ENCODE results near the gene NET1.
A peak's percentile ranks its signal among the peaks of the same experiment; 100 is the strongest.

The NET1 gene

DNA sequence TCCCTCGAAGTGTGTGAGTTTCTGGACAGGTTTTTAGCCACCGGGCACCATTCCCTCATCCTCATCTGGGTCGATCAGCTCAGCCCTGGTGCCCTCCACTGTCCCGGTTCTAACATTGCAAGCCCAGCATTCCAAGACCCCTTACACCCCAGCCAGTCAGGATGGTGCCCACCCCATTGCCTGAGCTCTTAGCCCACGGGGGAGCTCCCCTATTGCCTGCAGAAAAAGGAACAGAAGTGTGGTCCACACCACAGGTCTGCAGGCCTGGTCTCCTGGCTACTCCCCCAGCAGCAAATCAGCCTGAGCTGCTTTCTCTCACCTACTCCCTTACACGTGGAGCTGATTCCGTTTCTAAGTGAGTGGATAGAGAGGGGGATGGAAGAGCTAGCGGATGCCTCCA, 82.3 kb downstream of the NET1 start:
- Histone ChIP-seq H4K91ac (ENCODE audit: low read depth, low read length, poor library complexity) (no peak overlapping the region), H2BK12ac (ENCODE audit: low read length) (no peak overlapping the region), H3K4me2 (ENCODE audit: insufficient read depth, low read length, poor library complexity, severe bottlenecking) (no peak overlapping the region), H3K4ac (ENCODE audit: low read length) (no peak overlapping the region), H3K14ac (ENCODE audit: low read length) (no peak overlapping the region), H2BK15ac (ENCODE audit: low read length) (no peak overlapping the region), H3K27me3 (ENCODE audit: control insufficient read depth in 3 of 3, insufficient read depth in 3 of 3, low read depth in 1 of 3, low read length in 3 of 3) (peaks cover 0 to 24% (median 0%) of the 10 kb centered on the region in 3 experiments), H2AFZ (ENCODE audit: low read length) (no peak overlapping the region), H2BK120ac (ENCODE audit: low read depth, low read length) (no peak overlapping the region), H4K8ac (ENCODE audit: low read depth, low read length) (no peak overlapping the region), H3K4me1 (ENCODE audit: control insufficient read depth in 2 of 2, insufficient read depth in 1 of 2, low read depth in 1 of 2, low read length in 2 of 2) (no peaks in the 10 kb centered on the region), H3K79me1 (ENCODE audit: low read depth, low read length) (no peaks in the 10 kb centered on the region), H2AK5ac (ENCODE audit: low read depth, low read length) (no peak overlapping the region), H2BK5ac (ENCODE audit: low read length) (no peak overlapping the region), H3K9me3 (replicated peaks in 1 of 2; ENCODE audit: control insufficient read depth in 2 of 2, insufficient read depth in 1 of 2, low read depth in 1 of 2, low read length in 2 of 2) (peaks cover 0 to 9% of the 10 kb centered on the region in 2 donors), H3K36me3 (replicated peaks in 1 of 2; ENCODE audit: control insufficient read depth in 2 of 2, insufficient read depth in 2 of 2, low read length in 2 of 2) (no peaks in the 10 kb centered on the region), H3K23ac (ENCODE audit: low read depth, low read length, poor library complexity) (no peak overlapping the region), H3K27ac (replicated peaks; ENCODE audit: low read length) (no peak overlapping the region), H3K9ac (ENCODE audit: low read depth, low read length, poor library complexity) (no peak overlapping the region), H3K4me3 (ENCODE audit: low read length in 2 of 2) (no peak overlapping the region), H3K18ac (ENCODE audit: low read length) (no peak overlapping the region)
- DNase-seq (ENCODE audit: low spot score): no peak
- WGBS, 2 donors (ENCODE audit: extremely low coverage in 2 of 2, insufficient read length in 2 of 2, insufficient replicate concordance in 1 of 2): no CpG with 5 or more reads among the region's 8 CpGs

DNA sequence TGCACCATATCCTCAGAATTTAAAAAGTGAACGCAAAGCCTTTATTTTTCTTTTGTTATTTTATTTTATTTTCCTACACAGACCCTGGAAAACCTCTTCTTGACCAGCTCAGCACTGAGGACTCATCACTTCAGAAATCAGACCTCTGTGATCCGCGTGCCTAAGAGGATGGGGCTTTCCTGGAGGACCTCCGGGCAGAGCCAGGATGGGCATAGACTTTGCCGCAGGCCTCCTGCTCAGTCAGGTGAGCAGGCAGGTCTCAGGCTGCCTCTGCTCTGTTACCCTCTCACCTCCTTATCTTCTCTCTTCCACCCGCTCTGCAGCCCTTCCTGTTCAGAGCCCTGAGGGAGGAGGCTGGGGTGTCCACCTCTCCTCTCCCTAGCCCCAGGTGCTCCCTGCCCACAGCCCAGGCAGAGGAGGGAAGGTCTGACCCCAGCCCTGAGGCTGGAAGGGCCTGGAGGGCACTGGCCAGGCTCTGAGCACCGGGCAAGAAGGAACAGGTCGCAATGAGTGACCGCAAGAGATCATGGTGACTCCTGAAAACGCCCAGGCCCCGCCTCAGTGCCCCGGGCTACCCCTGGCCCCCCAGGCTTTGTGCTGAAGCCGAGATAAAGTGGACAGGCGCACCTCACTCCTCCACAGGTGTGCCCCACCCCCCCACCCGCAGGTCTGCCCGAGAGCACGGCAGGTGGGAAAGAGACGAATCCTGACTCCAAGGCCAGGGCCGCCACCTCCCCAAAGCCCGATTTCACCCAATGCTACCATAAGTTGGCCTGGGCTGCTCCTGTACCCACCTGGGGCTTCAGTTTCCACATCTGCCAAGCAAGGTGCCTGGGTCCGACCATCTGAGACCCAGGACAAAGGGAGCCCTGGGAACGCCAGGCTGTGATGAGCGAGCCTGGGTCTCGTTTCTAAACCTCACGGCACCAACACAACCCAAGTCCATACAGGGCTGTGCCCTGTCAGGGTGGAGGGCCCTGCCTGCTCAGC, 84.2 kb downstream of the NET1 start:
- Histone ChIP-seq H2BK5ac (ENCODE audit: low read length) (no peak overlapping the region), H3K14ac (ENCODE audit: low read length) (no peak overlapping the region), H3K27me3 (ENCODE audit: control insufficient read depth in 3 of 3, insufficient read depth in 3 of 3, low read depth in 1 of 3, low read length in 3 of 3) (peaks cover 0 to 25% (median 0%) of the 10 kb centered on the region in 3 experiments), H3K4me2 (ENCODE audit: insufficient read depth, low read length, poor library complexity, severe bottlenecking) (no peak overlapping the region), H2BK12ac (ENCODE audit: low read length) (no peak overlapping the region), H4K91ac (ENCODE audit: low read depth, low read length, poor library complexity) (no peak overlapping the region), H3K4ac (ENCODE audit: low read length) (no peak overlapping the region), H4K8ac (ENCODE audit: low read depth, low read length) (no peak overlapping the region), H3K79me1 (ENCODE audit: low read depth, low read length) (no peaks in the 10 kb centered on the region), H3K9ac (ENCODE audit: low read depth, low read length, poor library complexity) (no peak overlapping the region), H3K36me3 (replicated peaks in 1 of 2; ENCODE audit: control insufficient read depth in 2 of 2, insufficient read depth in 2 of 2, low read length in 2 of 2) (no peaks in the 10 kb centered on the region), H3K9me3 (replicated peaks in 1 of 2; ENCODE audit: control insufficient read depth in 2 of 2, insufficient read depth in 1 of 2, low read depth in 1 of 2, low read length in 2 of 2) (peaks cover 0 to 8% of the 10 kb centered on the region in 2 donors), H3K27ac (replicated peaks; ENCODE audit: low read length) (no peak overlapping the region), H3K23ac (ENCODE audit: low read depth, low read length, poor library complexity) (no peak overlapping the region), H2BK15ac (ENCODE audit: low read length) (peak overlapping the region; percentile 80), H2AFZ (ENCODE audit: low read length) (no peak overlapping the region), H3K4me3 (ENCODE audit: low read length in 2 of 2) (peak overlapping the region in 1 of 2 donors; percentile 59), H3K18ac (ENCODE audit: low read length) (peak overlapping the region; percentile 84), H2BK120ac (ENCODE audit: low read depth, low read length) (peak overlapping the region; percentile 40), H2AK5ac (ENCODE audit: low read depth, low read length) (peak overlapping the region; percentile 78), H3K4me1 (ENCODE audit: control insufficient read depth in 2 of 2, insufficient read depth in 1 of 2, low read depth in 1 of 2, low read length in 2 of 2) (no peaks in the 10 kb centered on the region)
- no peak for DNase-seq (ENCODE audit: low spot score)
- no CpG with 5 or more reads among the region's 25 CpGs for WGBS, 2 donors (ENCODE audit: extremely low coverage in 2 of 2, insufficient read length in 2 of 2, insufficient replicate concordance in 1 of 2)

DNA sequence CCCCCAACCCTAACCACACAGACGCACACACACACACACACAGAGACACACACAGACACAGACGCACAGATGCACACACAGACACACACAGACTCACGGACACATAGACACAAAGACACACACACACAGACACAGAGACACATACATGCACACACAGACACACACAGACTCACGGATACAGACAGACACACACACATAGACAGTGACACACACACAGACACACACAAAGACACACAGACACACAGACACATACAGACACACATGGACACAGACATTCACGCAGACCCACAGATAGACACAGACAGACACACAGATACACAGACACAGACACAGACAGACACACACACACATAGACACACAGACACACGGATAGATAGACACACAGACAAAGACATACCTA, 84.9 kb downstream of the NET1 start:
- H4K91ac ChIP-seq (ENCODE audit: low read depth, low read length, poor library complexity): no peak overlapping the region
- no peak overlapping the region for H2BK12ac ChIP-seq (ENCODE audit: low read length)
- WGBS, 2 donors (ENCODE audit: extremely low coverage in 2 of 2, insufficient read length in 2 of 2, insufficient replicate concordance in 1 of 2): no CpG with 5 or more reads among the region's 6 CpGs
- H3K9ac ChIP-seq (ENCODE audit: low read depth, low read length, poor library complexity): no peak overlapping the region
- H3K4me1 ChIP-seq (ENCODE audit: control insufficient read depth in 2 of 2, insufficient read depth in 1 of 2, low read depth in 1 of 2, low read length in 2 of 2): no peaks in the 10 kb centered on the region
- no peak overlapping the region for H4K8ac ChIP-seq (ENCODE audit: low read depth, low read length)
- no peak overlapping the region for H3K4ac ChIP-seq (ENCODE audit: low read length)
- H3K14ac ChIP-seq (ENCODE audit: low read length): no peak overlapping the region
- H3K18ac ChIP-seq (ENCODE audit: low read length): peak overlapping the region; percentile 44
- no peak overlapping the region for H2BK15ac ChIP-seq (ENCODE audit: low read length)
- no peak overlapping the region for H2AFZ ChIP-seq (ENCODE audit: low read length)
- H3K27me3 ChIP-seq (ENCODE audit: control insufficient read depth in 3 of 3, insufficient read depth in 3 of 3, low read depth in 1 of 3, low read length in 3 of 3): peaks cover 0 to 30% (median 0%) of the 10 kb centered on the region in 3 experiments
- no peak overlapping the region for H2BK5ac ChIP-seq (ENCODE audit: low read length)
- H3K9me3 ChIP-seq (replicated peaks in 1 of 2; ENCODE audit: control insufficient read depth in 2 of 2, insufficient read depth in 1 of 2, low read depth in 1 of 2, low read length in 2 of 2): peaks cover 0 to 6% of the 10 kb centered on the region in 2 donors
- H3K27ac ChIP-seq (replicated peaks; ENCODE audit: low read length): no peak overlapping the region
- no peaks in the 10 kb centered on the region for H3K36me3 ChIP-seq (replicated peaks in 1 of 2; ENCODE audit: control insufficient read depth in 2 of 2, insufficient read depth in 2 of 2, low read length in 2 of 2)
- no peak overlapping the region for H2BK120ac ChIP-seq (ENCODE audit: low read depth, low read length)
- H3K23ac ChIP-seq (ENCODE audit: low read depth, low read length, poor library complexity): no peak overlapping the region
- peak overlapping the region in 1 of 2 donors; percentile 59 for H3K4me3 ChIP-seq (ENCODE audit: low read length in 2 of 2)
- DNase-seq (ENCODE audit: low spot score): no peak
- no peak overlapping the region for H3K4me2 ChIP-seq (ENCODE audit: insufficient read depth, low read length, poor library complexity, severe bottlenecking)
- H2AK5ac ChIP-seq (ENCODE audit: low read depth, low read length): peak overlapping the region; percentile 78
- H3K79me1 ChIP-seq (ENCODE audit: low read depth, low read length): no peaks in the 10 kb centered on the region

DNA sequence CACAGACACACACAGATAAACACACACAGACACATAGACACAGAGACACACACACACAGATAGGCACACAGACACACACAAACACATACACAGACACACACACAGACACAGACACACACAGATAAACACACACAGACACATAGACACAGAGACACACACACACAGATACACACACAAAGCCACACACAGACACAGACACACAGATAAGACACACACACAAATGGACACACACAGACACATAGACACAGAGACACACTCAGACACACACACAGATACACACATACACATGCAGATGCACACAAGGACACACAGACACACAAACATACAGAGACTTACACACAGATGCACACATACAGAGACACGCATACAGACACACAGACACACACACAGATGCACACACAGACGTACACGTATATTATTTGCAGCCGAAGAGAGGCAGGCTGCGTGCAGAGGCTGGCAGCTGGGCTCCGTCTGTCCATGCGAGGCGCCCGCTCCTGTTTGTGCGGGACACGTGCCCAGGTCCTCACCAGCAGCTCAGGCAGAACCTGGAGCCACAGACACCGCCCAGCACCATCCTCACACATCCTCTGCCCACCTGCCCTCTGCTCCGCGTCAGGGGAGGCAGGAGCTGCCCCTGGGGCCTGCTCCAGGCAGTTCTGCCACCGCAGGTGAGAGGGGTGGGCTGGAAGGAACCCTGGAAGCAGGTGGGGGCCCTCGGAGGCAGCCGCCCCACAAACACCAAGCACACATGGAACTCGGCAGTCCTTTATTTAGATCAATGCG, 85.8 kb downstream of the NET1 start:
- Histone ChIP-seq H2BK5ac (ENCODE audit: low read length) (no peak overlapping the region), H3K4me3 (ENCODE audit: low read length in 2 of 2) (no peak overlapping the region), H3K4ac (ENCODE audit: low read length) (no peak overlapping the region), H4K91ac (ENCODE audit: low read depth, low read length, poor library complexity) (peak overlapping the region; percentile 38), H4K8ac (ENCODE audit: low read depth, low read length) (peak overlapping the region; percentile 87), H3K23ac (ENCODE audit: low read depth, low read length, poor library complexity) (no peak overlapping the region), H3K79me1 (ENCODE audit: low read depth, low read length) (no peaks in the 10 kb centered on the region), H3K9me3 (replicated peaks in 1 of 2; ENCODE audit: control insufficient read depth in 2 of 2, insufficient read depth in 1 of 2, low read depth in 1 of 2, low read length in 2 of 2) (peaks cover 0 to 3% of the 10 kb centered on the region in 2 donors), H2AFZ (ENCODE audit: low read length) (no peak overlapping the region), H2BK15ac (ENCODE audit: low read length) (peak overlapping the region; percentile 94), H3K9ac (ENCODE audit: low read depth, low read length, poor library complexity) (no peak overlapping the region), H3K36me3 (replicated peaks in 1 of 2; ENCODE audit: control insufficient read depth in 2 of 2, insufficient read depth in 2 of 2, low read length in 2 of 2) (no peaks in the 10 kb centered on the region), H3K14ac (ENCODE audit: low read length) (no peak overlapping the region), H2AK5ac (ENCODE audit: low read depth, low read length) (peak overlapping the region; percentile 47), H3K4me1 (ENCODE audit: control insufficient read depth in 2 of 2, insufficient read depth in 1 of 2, low read depth in 1 of 2, low read length in 2 of 2) (no peaks in the 10 kb centered on the region), H3K4me2 (ENCODE audit: insufficient read depth, low read length, poor library complexity, severe bottlenecking) (no peak overlapping the region), H3K27me3 (ENCODE audit: control insufficient read depth in 3 of 3, insufficient read depth in 3 of 3, low read depth in 1 of 3, low read length in 3 of 3) (peaks cover 0 to 30% (median 0%) of the 10 kb centered on the region in 3 experiments), H2BK120ac (ENCODE audit: low read depth, low read length) (no peak overlapping the region), H2BK12ac (ENCODE audit: low read length) (no peak overlapping the region), H3K27ac (replicated peaks; ENCODE audit: low read length) (no peak overlapping the region), H3K18ac (ENCODE audit: low read length) (peak overlapping the region; percentile 74)
- no CpG with 5 or more reads among the region's 19 CpGs for WGBS, 2 donors (ENCODE audit: extremely low coverage in 2 of 2, insufficient read length in 2 of 2, insufficient replicate concordance in 1 of 2)
- no peak for DNase-seq (ENCODE audit: low spot score)

Data from neuronal stem cell (in vitro differentiated cells).